SU-DHL-6 (cell line): ENCODE measurements around the gene KIF1A.

Experiments used
- EZH2phosphoT487 ChIP-seq: fragments of 200-600 bp; sonication (generic), shearing (Covaris generic); conservative IDR thresholded peaks from 2 replicates; pipeline ENCODE4 v1.6.1; 2018; ENCODE audit warnings: mild to moderate bottlenecking, antibody characterized with exemption, low read length, moderate library complexity, mixed read lengths
- TF ChIP-seq, protein P1 (sequence below): fragments of 200-600 bp; sonication (generic); IDR thresholded peaks from one replicate; pipeline ENCODE4 v1.5.1; 2017; ENCODE audit warnings: antibody characterized with exemption, mild to moderate bottlenecking, low read length, moderate library complexity; ENCODE audit not compliant: insufficient read depth, poor library complexity, severe bottlenecking

DNA sequence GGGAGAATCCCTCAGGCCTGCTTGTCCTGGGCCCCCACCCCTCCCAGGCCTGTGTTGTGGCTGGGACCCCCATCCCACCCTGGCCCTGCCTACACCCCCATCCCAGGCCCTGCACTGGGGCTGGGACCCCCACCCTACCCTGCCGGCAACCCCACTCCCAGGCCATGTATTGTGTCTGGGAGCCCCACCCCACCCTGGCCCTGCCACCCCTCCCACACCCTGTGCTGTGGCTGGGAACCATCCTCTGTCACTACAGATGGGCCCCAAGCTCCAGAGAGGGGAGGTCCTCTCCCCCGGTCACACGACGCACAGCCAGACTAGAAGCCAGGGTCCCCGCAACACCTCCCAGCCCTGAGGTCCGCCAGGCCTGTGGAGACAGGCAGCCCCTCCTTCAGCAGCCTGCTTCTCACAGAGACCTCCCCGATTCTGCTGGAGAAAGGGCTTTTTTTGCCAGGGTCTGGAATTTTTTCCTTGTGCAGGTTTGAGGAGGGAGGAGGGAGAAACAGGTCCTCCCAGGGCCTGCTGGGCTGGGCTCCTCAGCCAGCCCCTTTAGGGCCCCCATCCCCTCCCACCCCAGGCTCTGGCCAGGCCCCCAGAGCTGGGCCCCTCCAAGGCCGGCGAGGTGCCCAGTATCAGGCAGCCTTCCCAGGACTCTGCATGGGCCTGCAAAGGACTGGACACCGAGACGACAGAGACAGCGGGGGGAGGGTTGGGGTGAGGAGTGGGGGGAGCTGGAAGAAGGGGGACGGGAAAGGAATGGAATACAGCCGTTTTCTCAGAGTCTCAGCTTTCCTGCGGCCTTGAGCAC, 28.0 kb downstream of the KIF1A start:
- TF ChIP-seq, protein P1, sequence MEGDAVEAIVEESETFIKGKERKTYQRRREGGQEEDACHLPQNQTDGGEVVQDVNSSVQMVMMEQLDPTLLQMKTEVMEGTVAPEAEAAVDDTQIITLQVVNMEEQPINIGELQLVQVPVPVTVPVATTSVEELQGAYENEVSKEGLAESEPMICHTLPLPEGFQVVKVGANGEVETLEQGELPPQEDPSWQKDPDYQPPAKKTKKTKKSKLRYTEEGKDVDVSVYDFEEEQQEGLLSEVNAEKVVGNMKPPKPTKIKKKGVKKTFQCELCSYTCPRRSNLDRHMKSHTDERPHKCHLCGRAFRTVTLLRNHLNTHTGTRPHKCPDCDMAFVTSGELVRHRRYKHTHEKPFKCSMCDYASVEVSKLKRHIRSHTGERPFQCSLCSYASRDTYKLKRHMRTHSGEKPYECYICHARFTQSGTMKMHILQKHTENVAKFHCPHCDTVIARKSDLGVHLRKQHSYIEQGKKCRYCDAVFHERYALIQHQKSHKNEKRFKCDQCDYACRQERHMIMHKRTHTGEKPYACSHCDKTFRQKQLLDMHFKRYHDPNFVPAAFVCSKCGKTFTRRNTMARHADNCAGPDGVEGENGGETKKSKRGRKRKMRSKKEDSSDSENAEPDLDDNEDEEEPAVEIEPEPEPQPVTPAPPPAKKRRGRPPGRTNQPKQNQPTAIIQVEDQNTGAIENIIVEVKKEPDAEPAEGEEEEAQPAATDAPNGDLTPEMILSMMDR, result no peak
- no peak for TF ChIP-seq EZH2phosphoT487
